WTC11 (cell line): ENCODE results near the gene HINFP. TPM values are rescaled to one million over a fixed set of nuclear protein-coding genes. Genes with fewer than 3 reads are reported as not detected.
A peak's percentile ranks its signal among the peaks of the same experiment; 100 is the strongest.

ENCODE experiments used
- ATAC-seq: fragments of 200-7000 bp; cut with Tn5 transposase; 2 replicates; pipeline ENCODE4 v1.10.0; 2021; ENCODE audit warnings: mild to moderate bottlenecking, moderate library complexity
- CTCF ChIA-PET: fragments of 300-600 bp; sonication (Branson Sonifier 250); formaldehyde crosslinking; loops from one replicate; lab custom pipeline; 2021; ENCODE audit warnings: antibody characterized with exemption; lab: Charles Lee
- POLR2A ChIA-PET: fragments of 350-600 bp; sonication (Branson Sonifier 250); formaldehyde crosslinking; loops from one replicate; lab custom pipeline; 2021; ENCODE audit warnings: antibody characterized with exemption; lab: Charles Lee
- DNase-seq: peaks from one replicate; pipeline ENCODE4 v3.0.0; 2021; ENCODE audit warnings: low spot score
- H3K27ac Mint-ChIP-seq: 2 replicates; pipeline ENCODE4 v1.8.0; 2021; ENCODE audit warnings: mixed read lengths
- H3K27me3 Mint-ChIP-seq: 2 replicates; pipeline ENCODE4 v1.8.0; 2021; ENCODE audit warnings: low read depth, mild to moderate bottlenecking, moderate library complexity, mixed read lengths
- H3K36me3 Mint-ChIP-seq: 2 replicates; pipeline ENCODE4 v1.8.0; 2021; ENCODE audit warnings: mixed read lengths
- H3K4me1 Mint-ChIP-seq: 2 replicates; pipeline ENCODE4 v1.8.0; 2022; ENCODE audit warnings: mixed read lengths
- H3K4me3 Mint-ChIP-seq: 2 replicates; pipeline ENCODE4 v1.8.0; 2021; ENCODE audit warnings: mild to moderate bottlenecking, moderate library complexity, mixed read lengths
- H3K9me3 Mint-ChIP-seq: 2 replicates; pipeline ENCODE4 v1.8.0; 2021; ENCODE audit warnings: mixed read lengths
- CBFB ChIP-seq: sonication (generic); formaldehyde crosslinking; IDR thresholded peaks from 2 replicates; pipeline ENCODE4 v1.8.1; 2022; ENCODE audit warnings: mild to moderate bottlenecking, low read depth, missing genetic modification reagents
- ELF4 ChIP-seq: sonication (generic); formaldehyde crosslinking; IDR thresholded peaks from 2 replicates; pipeline ENCODE4 v1.8.1; 2022; ENCODE audit warnings: low read depth, mild to moderate bottlenecking, moderate library complexity, missing genetic modification reagents
- FOXP1 ChIP-seq: sonication (generic); formaldehyde crosslinking; IDR thresholded peaks from 2 replicates; pipeline ENCODE4 v1.8.0; 2022; ENCODE audit warnings: missing genetic modification reagents, mild to moderate bottlenecking, moderate library complexity, borderline replicate concordance
- NFATC4 ChIP-seq: fragments of 250-450 bp; sonication (Bioruptor Pico); IDR thresholded peaks from 2 replicates; pipeline ENCODE4 v1.9.0; 2021; ENCODE audit warnings: mild to moderate bottlenecking
- SMAD4 ChIP-seq: sonication (generic); formaldehyde crosslinking; IDR thresholded peaks from 2 replicates; pipeline ENCODE4 v1.8.0; 2022; ENCODE audit warnings: mild to moderate bottlenecking, missing genetic modification reagents
- TEAD1 ChIP-seq: sonication (generic); formaldehyde crosslinking; IDR thresholded peaks from 2 replicates; pipeline ENCODE4 v1.8.0; 2022; ENCODE audit warnings: mild to moderate bottlenecking, missing genetic modification reagents
- TP53 ChIP-seq: sonication (generic); formaldehyde crosslinking; IDR thresholded peaks from 2 replicates; pipeline ENCODE4 v1.8.1; 2023; ENCODE audit warnings: mild to moderate bottlenecking, missing genetic modification reagents
- ZNF317 ChIP-seq: sonication (generic); formaldehyde crosslinking; IDR thresholded peaks from 2 replicates; pipeline ENCODE4 v1.8.1; 2023; ENCODE audit warnings: low read depth, mild to moderate bottlenecking, moderate library complexity, missing genetic modification reagents, borderline replicate concordance
- total RNA-seq: library from RNA; stranded (reverse); gene quantifications from 3 replicates; pipeline ENCODE4 v1.2.3, GENCODE V29; 2021
- TF ChIP-seq, protein P1 (sequence below): sonication (generic); formaldehyde crosslinking; IDR thresholded peaks from 2 replicates; pipeline ENCODE4 v1.8.1; 2023; ENCODE audit warnings: mild to moderate bottlenecking, missing genetic modification reagents, borderline replicate concordance
- TF ChIP-seq, protein P2 (sequence below): sonication (generic); formaldehyde crosslinking; IDR thresholded peaks from 2 replicates; pipeline ENCODE4 v1.8.1; 2023; ENCODE audit warnings: mild to moderate bottlenecking, moderate library complexity, missing genetic modification reagents
- TF ChIP-seq, protein P3 (sequence below): sonication (generic); formaldehyde crosslinking; IDR thresholded peaks from 2 replicates; pipeline ENCODE4 v1.8.1; 2023; ENCODE audit warnings: mild to moderate bottlenecking, missing genetic modification reagents, moderate library complexity
- TF ChIP-seq, protein P4 (sequence below): sonication (generic); formaldehyde crosslinking; IDR thresholded peaks from 2 replicates; pipeline ENCODE4 v1.8.1; 2022; ENCODE audit warnings: missing genetic modification reagents, borderline replicate concordance
- TF ChIP-seq, protein P5 (sequence below): fragments of 250-450 bp; sonication (Bioruptor Pico); IDR thresholded peaks from 2 replicates; pipeline ENCODE4 v1.9.0; 2021; ENCODE audit warnings: mild to moderate bottlenecking, borderline replicate concordance
- TF ChIP-seq, protein P6 (sequence below): fragments of 250-450 bp; sonication (Bioruptor Pico); IDR thresholded peaks from 2 replicates; pipeline ENCODE4 v1.9.0; 2021; ENCODE audit warnings: moderate library complexity, mild to moderate bottlenecking, inconsistent platforms, borderline replicate concordance
- TF ChIP-seq, protein P7 (sequence below): sonication (generic); formaldehyde crosslinking; IDR thresholded peaks from 2 replicates; pipeline ENCODE4 v1.8.1; 2022; ENCODE audit warnings: low read depth, mild to moderate bottlenecking, moderate library complexity, missing genetic modification reagents, borderline replicate concordance
- TF ChIP-seq, protein P8 (sequence below): sonication (generic); formaldehyde crosslinking; IDR thresholded peaks from 2 replicates; pipeline ENCODE4 v1.8.0; 2023; ENCODE audit warnings: mild to moderate bottlenecking, missing genetic modification reagents

The HINFP gene
- total RNA-seq, 1 experiment from 2014 or later, result 35.4 TPM

DNA sequence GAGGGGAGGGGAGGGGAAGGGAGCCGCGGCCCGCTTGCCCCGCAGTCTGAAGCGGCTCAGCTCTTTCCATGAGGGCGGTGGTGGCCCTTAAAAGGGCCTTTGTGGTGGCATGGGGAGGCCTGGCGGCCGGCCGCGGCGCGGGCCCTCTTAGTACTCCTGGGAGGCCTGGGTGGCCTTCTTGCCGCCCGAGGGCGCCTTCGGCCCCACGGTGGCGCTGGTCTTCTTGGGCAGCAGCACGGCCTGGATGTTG lies 26.6 kb upstream of the HINFP start (continued):
- TF ChIP-seq, protein P1, sequence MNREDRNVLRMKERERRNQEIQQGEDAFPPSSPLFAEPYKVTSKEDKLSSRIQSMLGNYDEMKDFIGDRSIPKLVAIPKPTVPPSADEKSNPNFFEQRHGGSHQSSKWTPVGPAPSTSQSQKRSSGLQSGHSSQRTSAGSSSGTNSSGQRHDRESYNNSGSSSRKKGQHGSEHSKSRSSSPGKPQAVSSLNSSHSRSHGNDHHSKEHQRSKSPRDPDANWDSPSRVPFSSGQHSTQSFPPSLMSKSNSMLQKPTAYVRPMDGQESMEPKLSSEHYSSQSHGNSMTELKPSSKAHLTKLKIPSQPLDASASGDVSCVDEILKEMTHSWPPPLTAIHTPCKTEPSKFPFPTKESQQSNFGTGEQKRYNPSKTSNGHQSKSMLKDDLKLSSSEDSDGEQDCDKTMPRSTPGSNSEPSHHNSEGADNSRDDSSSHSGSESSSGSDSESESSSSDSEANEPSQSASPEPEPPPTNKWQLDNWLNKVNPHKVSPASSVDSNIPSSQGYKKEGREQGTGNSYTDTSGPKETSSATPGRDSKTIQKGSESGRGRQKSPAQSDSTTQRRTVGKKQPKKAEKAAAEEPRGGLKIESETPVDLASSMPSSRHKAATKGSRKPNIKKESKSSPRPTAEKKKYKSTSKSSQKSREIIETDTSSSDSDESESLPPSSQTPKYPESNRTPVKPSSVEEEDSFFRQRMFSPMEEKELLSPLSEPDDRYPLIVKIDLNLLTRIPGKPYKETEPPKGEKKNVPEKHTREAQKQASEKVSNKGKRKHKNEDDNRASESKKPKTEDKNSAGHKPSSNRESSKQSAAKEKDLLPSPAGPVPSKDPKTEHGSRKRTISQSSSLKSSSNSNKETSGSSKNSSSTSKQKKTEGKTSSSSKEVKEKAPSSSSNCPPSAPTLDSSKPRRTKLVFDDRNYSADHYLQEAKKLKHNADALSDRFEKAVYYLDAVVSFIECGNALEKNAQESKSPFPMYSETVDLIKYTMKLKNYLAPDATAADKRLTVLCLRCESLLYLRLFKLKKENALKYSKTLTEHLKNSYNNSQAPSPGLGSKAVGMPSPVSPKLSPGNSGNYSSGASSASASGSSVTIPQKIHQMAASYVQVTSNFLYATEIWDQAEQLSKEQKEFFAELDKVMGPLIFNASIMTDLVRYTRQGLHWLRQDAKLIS, result no peak
- TF ChIP-seq SMAD4 (CRISPR knock-in tag) (0 out of 2 replicates have a peak, but pooled peaks have one; percentile 26), FOXP1 (CRISPR knock-in tag) (no peak), TEAD1 (CRISPR knock-in tag) (no peak), CBFB (CRISPR knock-in tag) (no peak), NFATC4 (CRISPR knock-in tag) (no peak)
- TF ChIP-seq, protein P2, sequence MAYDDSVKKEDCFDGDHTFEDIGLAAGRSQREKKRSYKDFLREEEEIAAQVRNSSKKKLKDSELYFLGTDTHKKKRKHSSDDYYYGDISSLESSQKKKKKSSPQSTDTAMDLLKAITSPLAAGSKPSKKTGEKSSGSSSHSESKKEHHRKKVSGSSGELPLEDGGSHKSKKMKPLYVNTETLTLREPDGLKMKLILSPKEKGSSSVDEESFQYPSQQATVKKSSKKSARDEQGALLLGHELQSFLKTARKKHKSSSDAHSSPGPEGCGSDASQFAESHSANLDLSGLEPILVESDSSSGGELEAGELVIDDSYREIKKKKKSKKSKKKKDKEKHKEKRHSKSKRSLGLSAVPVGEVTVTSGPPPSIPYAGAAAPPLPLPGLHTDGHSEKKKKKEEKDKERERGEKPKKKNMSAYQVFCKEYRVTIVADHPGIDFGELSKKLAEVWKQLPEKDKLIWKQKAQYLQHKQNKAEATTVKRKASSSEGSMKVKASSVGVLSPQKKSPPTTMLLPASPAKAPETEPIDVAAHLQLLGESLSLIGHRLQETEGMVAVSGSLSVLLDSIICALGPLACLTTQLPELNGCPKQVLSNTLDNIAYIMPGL (CRISPR knock-in tag), result peak; percentile 96
- TF ChIP-seq, protein P3, sequence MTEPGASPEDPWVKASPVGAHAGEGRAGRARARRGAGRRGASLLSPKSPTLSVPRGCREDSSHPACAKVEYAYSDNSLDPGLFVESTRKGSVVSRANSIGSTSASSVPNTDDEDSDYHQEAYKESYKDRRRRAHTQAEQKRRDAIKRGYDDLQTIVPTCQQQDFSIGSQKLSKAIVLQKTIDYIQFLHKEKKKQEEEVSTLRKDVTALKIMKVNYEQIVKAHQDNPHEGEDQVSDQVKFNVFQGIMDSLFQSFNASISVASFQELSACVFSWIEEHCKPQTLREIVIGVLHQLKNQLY (CRISPR knock-in tag), result no peak
- TF ChIP-seq, protein P4, sequence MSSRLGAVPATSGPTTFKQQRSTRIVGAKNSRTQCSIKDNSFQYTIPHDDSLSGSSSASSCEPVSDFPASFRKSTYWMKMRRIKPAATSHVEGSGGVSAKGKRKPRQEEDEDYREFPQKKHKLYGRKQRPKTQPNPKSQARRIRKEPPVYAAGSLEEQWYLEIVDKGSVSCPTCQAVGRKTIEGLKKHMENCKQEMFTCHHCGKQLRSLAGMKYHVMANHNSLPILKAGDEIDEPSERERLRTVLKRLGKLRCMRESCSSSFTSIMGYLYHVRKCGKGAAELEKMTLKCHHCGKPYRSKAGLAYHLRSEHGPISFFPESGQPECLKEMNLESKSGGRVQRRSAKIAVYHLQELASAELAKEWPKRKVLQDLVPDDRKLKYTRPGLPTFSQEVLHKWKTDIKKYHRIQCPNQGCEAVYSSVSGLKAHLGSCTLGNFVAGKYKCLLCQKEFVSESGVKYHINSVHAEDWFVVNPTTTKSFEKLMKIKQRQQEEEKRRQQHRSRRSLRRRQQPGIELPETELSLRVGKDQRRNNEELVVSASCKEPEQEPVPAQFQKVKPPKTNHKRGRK, result no peak
- TF ChIP-seq, protein P5, sequence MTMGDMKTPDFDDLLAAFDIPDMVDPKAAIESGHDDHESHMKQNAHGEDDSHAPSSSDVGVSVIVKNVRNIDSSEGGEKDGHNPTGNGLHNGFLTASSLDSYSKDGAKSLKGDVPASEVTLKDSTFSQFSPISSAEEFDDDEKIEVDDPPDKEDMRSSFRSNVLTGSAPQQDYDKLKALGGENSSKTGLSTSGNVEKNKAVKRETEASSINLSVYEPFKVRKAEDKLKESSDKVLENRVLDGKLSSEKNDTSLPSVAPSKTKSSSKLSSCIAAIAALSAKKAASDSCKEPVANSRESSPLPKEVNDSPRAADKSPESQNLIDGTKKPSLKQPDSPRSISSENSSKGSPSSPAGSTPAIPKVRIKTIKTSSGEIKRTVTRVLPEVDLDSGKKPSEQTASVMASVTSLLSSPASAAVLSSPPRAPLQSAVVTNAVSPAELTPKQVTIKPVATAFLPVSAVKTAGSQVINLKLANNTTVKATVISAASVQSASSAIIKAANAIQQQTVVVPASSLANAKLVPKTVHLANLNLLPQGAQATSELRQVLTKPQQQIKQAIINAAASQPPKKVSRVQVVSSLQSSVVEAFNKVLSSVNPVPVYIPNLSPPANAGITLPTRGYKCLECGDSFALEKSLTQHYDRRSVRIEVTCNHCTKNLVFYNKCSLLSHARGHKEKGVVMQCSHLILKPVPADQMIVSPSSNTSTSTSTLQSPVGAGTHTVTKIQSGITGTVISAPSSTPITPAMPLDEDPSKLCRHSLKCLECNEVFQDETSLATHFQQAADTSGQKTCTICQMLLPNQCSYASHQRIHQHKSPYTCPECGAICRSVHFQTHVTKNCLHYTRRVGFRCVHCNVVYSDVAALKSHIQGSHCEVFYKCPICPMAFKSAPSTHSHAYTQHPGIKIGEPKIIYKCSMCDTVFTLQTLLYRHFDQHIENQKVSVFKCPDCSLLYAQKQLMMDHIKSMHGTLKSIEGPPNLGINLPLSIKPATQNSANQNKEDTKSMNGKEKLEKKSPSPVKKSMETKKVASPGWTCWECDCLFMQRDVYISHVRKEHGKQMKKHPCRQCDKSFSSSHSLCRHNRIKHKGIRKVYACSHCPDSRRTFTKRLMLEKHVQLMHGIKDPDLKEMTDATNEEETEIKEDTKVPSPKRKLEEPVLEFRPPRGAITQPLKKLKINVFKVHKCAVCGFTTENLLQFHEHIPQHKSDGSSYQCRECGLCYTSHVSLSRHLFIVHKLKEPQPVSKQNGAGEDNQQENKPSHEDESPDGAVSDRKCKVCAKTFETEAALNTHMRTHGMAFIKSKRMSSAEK (CRISPR knock-in tag), result no peak

DNA sequence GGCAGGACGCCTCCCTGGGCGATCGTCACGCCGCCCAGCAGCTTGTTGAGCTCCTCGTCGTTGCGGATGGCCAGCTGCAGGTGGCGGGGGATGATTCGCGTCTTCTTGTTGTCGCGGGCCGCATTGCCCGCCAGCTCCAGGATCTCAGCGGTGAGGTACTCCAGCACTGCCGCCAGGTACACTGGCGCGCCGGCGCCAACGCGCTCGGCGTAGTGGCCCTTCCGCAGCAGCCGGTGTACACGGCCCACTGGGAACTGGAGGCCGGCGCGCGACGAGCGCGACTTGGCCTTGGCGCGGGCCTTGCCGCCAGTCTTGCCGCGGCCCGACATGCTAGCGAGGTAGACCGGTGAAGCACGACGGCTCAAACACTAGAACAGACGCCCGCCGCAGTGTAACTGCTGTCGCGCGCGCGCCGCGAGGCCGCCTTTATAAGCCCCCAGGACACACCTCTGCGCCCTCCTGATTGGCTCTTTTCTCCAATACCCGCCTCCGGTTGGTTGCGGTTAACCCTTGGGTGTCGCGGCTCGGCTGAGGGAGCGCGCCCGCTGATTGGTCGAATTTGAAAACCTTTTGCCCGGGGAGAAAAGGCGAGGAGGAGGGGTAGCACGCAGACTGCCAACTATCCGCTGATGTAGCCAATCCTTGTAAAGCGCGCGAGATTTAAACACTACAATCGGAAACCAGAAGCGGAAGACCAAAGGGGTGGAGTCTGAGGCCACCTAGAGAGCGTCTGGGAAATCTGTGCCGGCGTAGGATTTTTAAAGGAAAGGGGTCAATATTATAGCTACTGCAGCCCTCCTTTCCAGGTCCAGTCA lies 26.1 kb upstream of the HINFP start:
- ChIA-PET CTCF (interaction anchor here (0.6 to 2.1 kb wide), 10 partner anchors 11 to 405 kb away, joined by 3 to 8 read pairs (median 3); partner anchors contain the start of genes C1QTNF5, C2CD2L, HMBS and NLRX1), POLR2A (interaction anchor here (0.6 to 2.6 kb wide), 8 partner anchors 10 to 243 kb away, joined by 3 to 12 read pairs (median 4); partner anchors contain the start of genes C2CD2L, HMBS and VPS11)
- no peaks in the 10 kb centered on the region for H3K9me3 Mint-ChIP-seq
- H3K4me1 Mint-ChIP-seq, result peaks cover 29% of the 10 kb centered on the region
- H3K36me3 Mint-ChIP-seq, result peaks cover 51% of the 10 kb centered on the region
- no peaks in the 10 kb centered on the region for H3K27me3 Mint-ChIP-seq
- DNase-seq (peak; percentile 99), ATAC-seq (peak; percentile 90)
- peak overlapping the region; percentile 84 for H3K27ac Mint-ChIP-seq
- peak overlapping the region; percentile 94 for H3K4me3 Mint-ChIP-seq
- TF ChIP-seq, protein P6, sequence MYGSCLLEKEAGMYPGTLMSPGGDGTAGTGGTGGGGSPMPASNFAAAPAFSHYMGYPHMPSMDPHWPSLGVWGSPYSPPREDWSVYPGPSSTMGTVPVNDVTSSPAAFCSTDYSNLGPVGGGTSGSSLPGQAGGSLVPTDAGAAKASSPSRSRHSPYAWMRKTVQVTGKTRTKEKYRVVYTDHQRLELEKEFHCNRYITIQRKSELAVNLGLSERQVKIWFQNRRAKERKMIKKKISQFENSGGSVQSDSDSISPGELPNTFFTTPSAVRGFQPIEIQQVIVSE, result no peak
- TF ChIP-seq, protein P7, sequence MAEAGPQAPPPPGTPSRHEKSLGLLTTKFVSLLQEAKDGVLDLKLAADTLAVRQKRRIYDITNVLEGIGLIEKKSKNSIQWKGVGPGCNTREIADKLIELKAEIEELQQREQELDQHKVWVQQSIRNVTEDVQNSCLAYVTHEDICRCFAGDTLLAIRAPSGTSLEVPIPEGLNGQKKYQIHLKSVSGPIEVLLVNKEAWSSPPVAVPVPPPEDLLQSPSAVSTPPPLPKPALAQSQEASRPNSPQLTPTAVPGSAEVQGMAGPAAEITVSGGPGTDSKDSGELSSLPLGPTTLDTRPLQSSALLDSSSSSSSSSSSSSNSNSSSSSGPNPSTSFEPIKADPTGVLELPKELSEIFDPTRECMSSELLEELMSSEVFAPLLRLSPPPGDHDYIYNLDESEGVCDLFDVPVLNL, result 0 out of 2 replicates have a peak, but pooled peaks have one; percentile 59
- TF ChIP-seq ELF4 (no peak), TP53 (peak; percentile 79; the same call in 1 of the 2 replicates), ZNF317 (CRISPR knock-in tag) (peak; percentile 47; the same call in 1 of the 2 replicates)
- TF ChIP-seq, protein P8, sequence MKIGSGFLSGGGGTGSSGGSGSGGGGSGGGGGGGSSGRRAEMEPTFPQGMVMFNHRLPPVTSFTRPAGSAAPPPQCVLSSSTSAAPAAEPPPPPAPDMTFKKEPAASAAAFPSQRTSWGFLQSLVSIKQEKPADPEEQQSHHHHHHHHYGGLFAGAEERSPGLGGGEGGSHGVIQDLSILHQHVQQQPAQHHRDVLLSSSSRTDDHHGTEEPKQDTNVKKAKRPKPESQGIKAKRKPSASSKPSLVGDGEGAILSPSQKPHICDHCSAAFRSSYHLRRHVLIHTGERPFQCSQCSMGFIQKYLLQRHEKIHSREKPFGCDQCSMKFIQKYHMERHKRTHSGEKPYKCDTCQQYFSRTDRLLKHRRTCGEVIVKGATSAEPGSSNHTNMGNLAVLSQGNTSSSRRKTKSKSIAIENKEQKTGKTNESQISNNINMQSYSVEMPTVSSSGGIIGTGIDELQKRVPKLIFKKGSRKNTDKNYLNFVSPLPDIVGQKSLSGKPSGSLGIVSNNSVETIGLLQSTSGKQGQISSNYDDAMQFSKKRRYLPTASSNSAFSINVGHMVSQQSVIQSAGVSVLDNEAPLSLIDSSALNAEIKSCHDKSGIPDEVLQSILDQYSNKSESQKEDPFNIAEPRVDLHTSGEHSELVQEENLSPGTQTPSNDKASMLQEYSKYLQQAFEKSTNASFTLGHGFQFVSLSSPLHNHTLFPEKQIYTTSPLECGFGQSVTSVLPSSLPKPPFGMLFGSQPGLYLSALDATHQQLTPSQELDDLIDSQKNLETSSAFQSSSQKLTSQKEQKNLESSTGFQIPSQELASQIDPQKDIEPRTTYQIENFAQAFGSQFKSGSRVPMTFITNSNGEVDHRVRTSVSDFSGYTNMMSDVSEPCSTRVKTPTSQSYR (CRISPR knock-in tag), result peak; percentile 87; the same call in 1 of the 2 replicates
